Adipose tissue (tissue), 3 donors: ENCODE results near the gene ADAMTSL1. TPM values are rescaled to one million over a fixed set of nuclear protein-coding genes. Genes with fewer than 3 reads are reported as not detected.

Experiments used
- H3K27ac ChIP-seq: one replicate; pipeline ENCODE4 v1.5.1; 2013; ENCODE audit warnings: low read depth, low read length
- WGBS, 3 donors: extraction: QIAGEN DNeasy Blood & Tissue Kit; methylation state at CpG; one replicate each; pipeline ENCODE4 v1.1.7; 2013; 5-methylcytosine and 5-hydroxymethylcytosine counted together
- polyA plus RNA-seq, 3 donors: library from polyadenylated mRNA; stranded (reverse); fragments of 200-250 nt; gene quantifications; one replicate each; pipeline ENCODE4 v1.2.3, GENCODE V29; 2013
- donor health status: healthy with polysubstance abuse.
- donor health status: Bipolar disorder and iron deficiency.
- donor health status: healthy.

Gene ADAMTSL1
- polyA plus RNA-seq, 3 donors = 0.56 to 5.1 (median 1.5) TPM

GRCh38 chr9:18490641-18491370, 16.9 kb downstream of the ADAMTSL1 start:
- 37 to 43% (median 41%) methylated on average over 7 of the region's 7 CpGs for WGBS, 3 donors
- peak overlapping the region; percentile 28 for H3K27ac ChIP-seq

- H3K27ac ChIP-seq = no peak overlapping the region
Measured at GRCh38 chr9:18492612-18493011, 18.7 kb downstream of the ADAMTSL1 start.

GRCh38 chr9:18493451-18493993, 19.6 kb downstream of the ADAMTSL1 start:
- H3K27ac ChIP-seq = no peak overlapping the region

GRCh38 chr9:18495065-18495464, 21.1 kb downstream of the ADAMTSL1 start:
- no peak overlapping the region for H3K27ac ChIP-seq
- WGBS, 3 donors = 89 to 95% (median 93%) methylated on average over 3 of the region's 3 CpGs

More at GRCh38 chr9:18493451-18493993, 19.6 kb downstream of the ADAMTSL1 start:
- WGBS, 3 donors = 39 to 92% (median 89%) methylated on average over 3 of the region's 3 CpGs

GRCh38 chr9:18496256-18497000, 22.5 kb downstream of the ADAMTSL1 start:
- 66 to 69% (median 68%) methylated on average over 5 of the region's 5 CpGs for WGBS, 3 donors
- no peak overlapping the region for H3K27ac ChIP-seq

GRCh38 chr9:18499062-18499461, 25.1 kb downstream of the ADAMTSL1 start:
- WGBS, 3 donors = 74 to 81% (median 77%) methylated on average over 3 of the region's 3 CpGs
- H3K27ac ChIP-seq = no peak overlapping the region

- 10 to 28% (median 23%) methylated on average over 1 of the region's 1 CpG for WGBS, 3 donors
- no peak overlapping the region for H3K27ac ChIP-seq
Measured at GRCh38 chr9:18499980-18500379, 26.0 kb downstream of the ADAMTSL1 start.

GRCh38 chr9:18500451-18500850, 26.5 kb downstream of the ADAMTSL1 start:
- no peak overlapping the region for H3K27ac ChIP-seq
- WGBS, 3 donors = 50 to 86% (median 80%) methylated on average over 1 of the region's 1 CpG

GRCh38 chr9:18501949-18502348, 28.0 kb downstream of the ADAMTSL1 start:
- WGBS, 3 donors = 47 to 61% (median 53%) methylated on average over 5 of the region's 5 CpGs
- H3K27ac ChIP-seq = no peak overlapping the region

- WGBS, 3 donors = 56 to 61% (median 58%) methylated on average over 3 of the region's 3 CpGs
- no peak overlapping the region for H3K27ac ChIP-seq
Measured at GRCh38 chr9:18502546-18502945, 28.6 kb downstream of the ADAMTSL1 start.

- WGBS, 3 donors = 79 to 91% (median 87%) methylated on average over 14 of the region's 14 CpGs
- no peak overlapping the region for H3K27ac ChIP-seq
Measured at GRCh38 chr9:18504707-18505106, 30.8 kb downstream of the ADAMTSL1 start.

- WGBS, 3 donors = 79 to 96% (median 95%) methylated on average over 1 of the region's 1 CpG
Measured at GRCh38 chr9:18507151-18507550, 33.2 kb downstream of the ADAMTSL1 start.

GRCh38 chr9:18516514-18516913, 42.6 kb downstream of the ADAMTSL1 start:
- H3K27ac ChIP-seq = no peak overlapping the region

More at GRCh38 chr9:18507151-18507550, 33.2 kb downstream of the ADAMTSL1 start:
- no peak overlapping the region for H3K27ac ChIP-seq

- no peak overlapping the region for H3K27ac ChIP-seq
- 57 to 69% (median 64%) methylated on average over 2 of the region's 2 CpGs for WGBS, 3 donors
Measured at GRCh38 chr9:18516965-18517364, 43.0 kb downstream of the ADAMTSL1 start.

- 68 to 73% (median 69%) methylated on average over 3 of the region's 3 CpGs for WGBS, 3 donors
- H3K27ac ChIP-seq = no peak overlapping the region
Measured at GRCh38 chr9:18520416-18521047, 46.6 kb downstream of the ADAMTSL1 start.

- 75 to 90% (median 88%) methylated on average over 3 of the region's 3 CpGs for WGBS, 3 donors
- no peak overlapping the region for H3K27ac ChIP-seq
Measured at GRCh38 chr9:18526685-18527084, 52.7 kb downstream of the ADAMTSL1 start.

- no peak overlapping the region for H3K27ac ChIP-seq
- 65% methylated on average over 7 of the region's 7 CpGs for WGBS, 3 donors
Measured at GRCh38 chr9:18531136-18532065, 57.4 kb downstream of the ADAMTSL1 start.

GRCh38 chr9:18534611-18535010, 60.7 kb downstream of the ADAMTSL1 start:
- WGBS, 3 donors = 88 to 98% (median 91%) methylated on average over 2 of the region's 2 CpGs
- no peak overlapping the region for H3K27ac ChIP-seq
